Lower leg skin (tissue), 4 donors: ENCODE data around the gene CDK5. TPM values are rescaled to one million over a fixed set of nuclear protein-coding genes. Genes with fewer than 3 reads are reported as not detected.

Source experiments
- DNase-seq, 2 donors: peaks; one replicate each; pipeline ENCODE4 v3.0.0-alpha.2; 2019; ENCODE audit warnings: low spot score in 2 of 2
- H3K4me3 ChIP-seq: fragments of 200-600 bp; sonication (generic); 2 replicates; pipeline ENCODE4 v1.5.1; 2017; ENCODE audit warnings: mild to moderate bottlenecking, low read depth; ENCODE audit not compliant: poor library complexity, severe bottlenecking
- CTCF ChIP-seq, 3 donors: fragments of 450-650 bp; IDR thresholded peaks; one replicate each; pipeline ENCODE4 v1.5.1; 2016; ENCODE audit warnings: antibody characterized with exemption in 3 of 3, mild to moderate bottlenecking in 3 of 3, moderate library complexity in 2 of 3
- POLR2A ChIP-seq, 2 donors: fragments of 450-650 bp; IDR thresholded peaks; one replicate each; pipeline ENCODE4 v1.6.1; 2016 to 2017; ENCODE audit warnings: antibody characterized with exemption in 2 of 2, mild to moderate bottlenecking in 1 of 2, moderate library complexity in 1 of 2
- WGBS, 2 donors: methylation state at CpG; one replicate each; pipeline ENCODE4 v1.1.5; 2018; 5-methylcytosine and 5-hydroxymethylcytosine counted together
- intact Hi-C: fragments of 100-400 bp; cut with DNase I; formaldehyde crosslinking; loops from one replicate; pipeline ENCODE4 v1.15.0; 2023; ENCODE audit warnings: low total_unique reads
- total RNA-seq, 4 donors: library from RNA; depleted of rRNA; stranded (reverse); fragments of >200 nt; gene quantifications; one replicate each; pipeline ENCODE4 v1.1.0, GENCODE V29; 2016

The CDK5 gene
- total RNA-seq, 4 donors from 2014 or later: 3.9 to 13.7 (median 7.2) TPM

GRCh38 chr7:151015967-151016366 is 41.7 kb downstream of the CDK5 start:
- WGBS, 2 donors: 86 to 88% methylated on average over 5 of the region's 5 CpGs
- DNase-seq: no peak
- intact Hi-C loops: no loop called here
- TF ChIP-seq POLR2A (IDR thresholded peaks at IDR 0.05): no peak
- TF ChIP-seq CTCF (IDR thresholded peaks at IDR 0.05): no peak
- H3K4me3 ChIP-seq: no peak overlapping the region

- no peak overlapping the region for H3K4me3 ChIP-seq
- TF ChIP-seq POLR2A (IDR thresholded peaks at IDR 0.05): no peak
- no peak for TF ChIP-seq CTCF (IDR thresholded peaks at IDR 0.05)
- WGBS, 2 donors: 65 to 70% methylated on average over 8 of the region's 8 CpGs
- intact Hi-C loops: no loop called here
- no peak for DNase-seq
These were observed 42.7 kb downstream of the CDK5 start for GRCh38 chr7:151014950-151015349.

- WGBS, 2 donors: 17 to 19% methylated on average over 25 to 51 of the region's 55 CpGs
- DNase-seq: peak in 1 of 2 donors; percentile 93
- no peak overlapping the region for H3K4me3 ChIP-seq
- TF ChIP-seq CTCF (IDR thresholded peaks at IDR 0.05) (no peak), POLR2A (IDR thresholded peaks at IDR 0.05) (no peak)
- intact Hi-C loops: no loop called here
These were observed 43.8 kb downstream of the CDK5 start for GRCh38 chr7:151013733-151014497.

GRCh38 chr7:151013356-151013732 is 44.4 kb downstream of the CDK5 start:
- no peak for DNase-seq
- TF ChIP-seq POLR2A (IDR thresholded peaks at IDR 0.05): no peak
- no peak for TF ChIP-seq CTCF (IDR thresholded peaks at IDR 0.05)
- H3K4me3 ChIP-seq: no peak overlapping the region
- 14 to 40% methylated on average over 1 to 8 of the region's 26 CpGs for WGBS, 2 donors
- intact Hi-C loops: no loop called here

GRCh38 chr7:151012911-151013347 is 44.8 kb downstream of the CDK5 start:
- intact Hi-C loops: no loop called here
- 26 to 47% methylated on average over 22 to 23 of the region's 23 CpGs for WGBS, 2 donors
- H3K4me3 ChIP-seq: no peak overlapping the region
- DNase-seq: no peak
- no peak for TF ChIP-seq POLR2A (IDR thresholded peaks at IDR 0.05)
- no peak for TF ChIP-seq CTCF (IDR thresholded peaks at IDR 0.05)
